Activated CD8-positive, alpha-beta T cell treated with anti-CD3 and anti-CD28 coated beads for 36 hours (primary cell): Measurements from ENCODE around the gene OXGR1. TPM values are rescaled to one million over a fixed set of nuclear protein-coding genes. Genes with fewer than 3 reads are reported as not detected.
"Not testable (repeated sequence)": the region's sequence is repeated elsewhere in the genome, so short reads cannot be mapped to it uniquely, and the experiment has no call there.

Experiments used
- ATAC-seq: fragments of 200-7000 bp; cut with Tn5 transposase; one replicate; pipeline ENCODE4 v1.10.0; 2021; ENCODE audit warnings: mild to moderate bottlenecking, moderate library complexity
- CTCF ChIA-PET: fragments of 350-600 bp; sonication (Branson Sonifier 250); formaldehyde crosslinking; loops from one replicate; lab custom pipeline; 2021; ENCODE audit warnings: antibody characterized with exemption; lab: Charles Lee
- POLR2A ChIA-PET: fragments of 350-600 bp; sonication (Branson Sonifier 250); formaldehyde crosslinking; loops from one replicate; lab custom pipeline; 2021; ENCODE audit warnings: antibody characterized with exemption; lab: Charles Lee
- DNase-seq: peaks from one replicate; pipeline ENCODE4 v3.0.0-alpha.2; 2020
- H3K27ac Mint-ChIP-seq: one replicate; pipeline ENCODE4 v1.8.0; 2021; ENCODE audit warnings: mild to moderate bottlenecking, mixed read lengths
- H3K27me3 Mint-ChIP-seq: one replicate; pipeline ENCODE4 v1.8.0; 2021; ENCODE audit warnings: mixed read lengths
- H3K36me3 Mint-ChIP-seq: one replicate; pipeline ENCODE4 v1.8.0; 2021; ENCODE audit warnings: low read depth, mixed read lengths
- H3K4me1 Mint-ChIP-seq: one replicate; pipeline ENCODE4 v1.8.0; 2021; ENCODE audit warnings: low read depth, mixed read lengths
- H3K4me3 Mint-ChIP-seq: one replicate; pipeline ENCODE4 v1.8.0; 2021; ENCODE audit warnings: mild to moderate bottlenecking, moderate library complexity, mixed read lengths
- H3K9me3 Mint-ChIP-seq: one replicate; pipeline ENCODE4 v1.8.0; 2021; ENCODE audit warnings: mixed read lengths
- CTCF ChIP-seq: fragments of 200-600 bp; IDR thresholded peaks from one replicate; pipeline ENCODE4 v1.8.0; 2022; ENCODE audit warnings: antibody characterized with exemption, mild to moderate bottlenecking
- intact Hi-C: fragments of 100-400 bp; cut with micrococcal nuclease; formaldehyde crosslinking; loops from one replicate; pipeline ENCODE4 v1.10.0; 2022
- total RNA-seq, 2 experiments: library from RNA; stranded (reverse); gene quantifications; one replicate each; pipeline ENCODE4 v1.2.3, GENCODE V29; 2021

The OXGR1 gene
- total RNA-seq, 2 experiments from 2014 or later: not detected

GRCh38 chr13:97027162-97027554, 32.9 kb upstream of the OXGR1 start:
- ChIA-PET CTCF (interaction anchor here (0.9 kb wide), 1 partner anchor 43 kb away, joined by 3 read pairs; no protein-coding TSS in a partner anchor), POLR2A (no interaction called here)
- H3K9me3 Mint-ChIP-seq: no peaks in the 10 kb centered on the region
- no peak overlapping the region for H3K27ac Mint-ChIP-seq
- no peak for TF ChIP-seq CTCF
- ATAC-seq: no peak
- H3K4me3 Mint-ChIP-seq: no peak overlapping the region
- no peaks in the 10 kb centered on the region for H3K36me3 Mint-ChIP-seq
- H3K27me3 Mint-ChIP-seq: peaks cover 25% of the 10 kb centered on the region
- H3K4me1 Mint-ChIP-seq: no peaks in the 10 kb centered on the region
- no peak for DNase-seq
- intact Hi-C loops: no loop called here

- no peak for TF ChIP-seq CTCF
- H3K36me3 Mint-ChIP-seq: no peaks in the 10 kb centered on the region
- CTCF ChIA-PET: interaction anchor here (0.9 kb wide), 1 partner anchor 43 kb away, joined by 3 read pairs; no protein-coding TSS in a partner anchor
- DNase-seq (no peak), ATAC-seq (no peak)
- H3K4me1 Mint-ChIP-seq: no peaks in the 10 kb centered on the region
- no peak overlapping the region for H3K27ac Mint-ChIP-seq
- no peaks in the 10 kb centered on the region for H3K9me3 Mint-ChIP-seq
- no peak overlapping the region for H3K4me3 Mint-ChIP-seq
- intact Hi-C loops: no loop called here
- H3K27me3 Mint-ChIP-seq: peaks cover 26% of the 10 kb centered on the region
- POLR2A ChIA-PET: no interaction called here
Observed at GRCh38 chr13:97026531-97027161, 32.4 kb upstream of the OXGR1 start.

GRCh38 chr13:97023812-97024211, 29.5 kb upstream of the OXGR1 start:
- H3K27ac Mint-ChIP-seq, CTCF ChIA-PET, H3K9me3 Mint-ChIP-seq, DNase-seq, intact Hi-C loops, H3K36me3 Mint-ChIP-seq, POLR2A ChIA-PET, ATAC-seq, H3K4me3 Mint-ChIP-seq, H3K4me1 Mint-ChIP-seq: not testable (repeated sequence)
- H3K27me3 Mint-ChIP-seq: peaks cover 25% of the 10 kb centered on the region

GRCh38 chr13:97023117-97023516, 28.8 kb upstream of the OXGR1 start:
- Mint-ChIP-seq H3K27me3 (peaks cover 26% of the 10 kb centered on the region), H3K9me3 (no peaks in the 10 kb centered on the region), H3K27ac (no peak overlapping the region), H3K4me1 (no peaks in the 10 kb centered on the region), H3K36me3 (no peaks in the 10 kb centered on the region), H3K4me3 (no peak overlapping the region)
- no peak for DNase-seq
- CTCF ChIA-PET: no interaction called here
- no peak for ATAC-seq
- no peak for TF ChIP-seq CTCF
- intact Hi-C loops: no loop called here
- POLR2A ChIA-PET: no interaction called here

GRCh38 chr13:97021241-97021640, 27.0 kb upstream of the OXGR1 start:
- no peak overlapping the region for H3K27ac Mint-ChIP-seq
- no peak for DNase-seq
- intact Hi-C loops: no loop called here
- TF ChIP-seq CTCF: no peak
- H3K4me1 Mint-ChIP-seq: no peaks in the 10 kb centered on the region
- H3K9me3 Mint-ChIP-seq: no peaks in the 10 kb centered on the region
- no peak overlapping the region for H3K4me3 Mint-ChIP-seq
- no peaks in the 10 kb centered on the region for H3K36me3 Mint-ChIP-seq
- peaks cover 27% of the 10 kb centered on the region for H3K27me3 Mint-ChIP-seq
- ATAC-seq: no peak
- ChIA-PET POLR2A (no interaction called here), CTCF (no interaction called here)
